Ecto neural progenitor cell (in vitro differentiated cells): ENCODE data around the gene PSMD6.
A peak's percentile ranks its signal among the peaks of the same experiment; 100 is the strongest.

Experiments used
- DNase-seq: peaks from one replicate; pipeline ENCODE4 v3.0.0-alpha.2; 2018; ENCODE audit warnings: low spot score

Gene PSMD6

GRCh38 chr3:64046592-64046991 is 23.3 kb upstream of the PSMD6 start:
- DNase-seq: no peak

DNA sequence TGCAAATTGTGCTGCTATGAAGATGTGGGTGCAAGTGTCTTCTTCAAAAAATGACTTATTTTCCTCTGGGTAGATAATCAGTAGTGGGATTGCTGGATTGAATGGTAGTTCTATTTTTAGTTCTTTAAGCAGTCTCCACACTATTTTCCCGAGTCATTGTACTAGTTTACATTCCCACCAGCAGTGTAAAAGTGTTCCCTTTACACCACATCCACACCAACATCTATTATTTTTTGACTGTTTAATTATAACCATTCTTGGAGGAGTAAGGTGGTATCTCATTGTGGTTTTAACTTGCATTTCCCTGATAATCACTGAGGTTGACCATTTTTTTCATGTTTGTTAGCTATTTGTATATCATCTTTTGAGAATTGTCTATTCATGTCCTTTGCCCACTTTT is 19.7 kb upstream of the PSMD6 start:
- no peak for DNase-seq

DNA sequence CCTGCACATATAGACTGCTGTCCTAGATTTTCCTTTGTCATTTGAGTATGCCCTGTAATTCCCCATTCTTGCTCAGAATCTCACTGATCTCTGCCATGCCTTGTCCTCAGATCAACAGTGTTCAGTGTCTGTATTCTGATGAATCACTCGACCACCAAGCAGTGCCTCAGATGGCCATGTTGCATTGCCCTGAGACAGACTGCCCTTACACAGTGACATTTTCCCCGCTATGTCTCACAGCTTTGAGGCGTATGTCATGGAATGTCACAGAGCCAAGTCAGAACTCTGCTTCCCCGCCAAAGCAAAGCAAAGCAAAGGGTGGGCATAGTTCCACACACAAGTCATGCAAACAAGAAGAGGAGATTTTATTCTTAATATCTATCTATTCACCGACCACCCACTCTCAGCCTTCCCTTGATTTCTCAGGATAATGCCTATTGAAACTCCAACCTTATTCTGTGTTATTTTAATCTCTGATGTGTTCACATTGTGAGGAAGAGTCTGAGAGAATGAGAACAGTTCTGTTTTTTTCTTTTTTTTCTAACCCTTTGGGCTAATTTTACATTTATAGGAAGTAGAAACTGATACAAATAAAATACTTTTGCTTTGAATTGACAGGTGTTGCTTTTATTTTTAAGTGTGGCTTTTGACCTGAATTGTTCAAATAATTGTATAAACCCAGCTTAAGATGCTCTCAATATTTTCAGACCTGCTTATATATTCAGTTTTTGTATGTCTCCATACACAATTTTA is 16.9 kb upstream of the PSMD6 start:
- no peak for DNase-seq

DNA sequence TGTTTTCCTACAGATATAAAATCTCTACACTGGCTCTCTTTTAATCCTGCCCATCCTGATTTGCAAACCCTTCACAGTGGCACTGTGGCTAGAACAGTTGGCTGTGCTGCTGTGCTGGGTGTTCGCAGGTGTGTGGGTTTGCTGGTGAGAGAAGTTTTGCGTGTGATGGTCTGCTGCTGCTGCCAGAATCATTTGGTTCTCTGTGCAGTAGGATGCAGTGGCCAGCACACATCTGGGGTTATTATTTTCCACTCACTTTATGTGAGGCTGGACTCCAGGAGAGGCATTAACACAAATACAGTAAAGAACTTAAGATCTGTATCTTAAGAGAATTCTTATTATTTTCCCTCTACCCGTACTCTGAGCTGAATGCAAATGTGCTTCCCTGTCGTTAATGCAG is 16.0 kb upstream of the PSMD6 start:
- DNase-seq: no peak

- no peak for DNase-seq
Observed at GRCh38 chr3:64038253-64038767, 15.0 kb upstream of the PSMD6 start.

GRCh38 chr3:64037084-64037483 is 13.8 kb upstream of the PSMD6 start:
- no peak for DNase-seq

GRCh38 chr3:64033069-64033468 is 9.8 kb upstream of the PSMD6 start:
- DNase-seq: no peak

GRCh38 chr3:64031540-64032508 is 8.5 kb upstream of the PSMD6 start:
- DNase-seq: no peak

DNA sequence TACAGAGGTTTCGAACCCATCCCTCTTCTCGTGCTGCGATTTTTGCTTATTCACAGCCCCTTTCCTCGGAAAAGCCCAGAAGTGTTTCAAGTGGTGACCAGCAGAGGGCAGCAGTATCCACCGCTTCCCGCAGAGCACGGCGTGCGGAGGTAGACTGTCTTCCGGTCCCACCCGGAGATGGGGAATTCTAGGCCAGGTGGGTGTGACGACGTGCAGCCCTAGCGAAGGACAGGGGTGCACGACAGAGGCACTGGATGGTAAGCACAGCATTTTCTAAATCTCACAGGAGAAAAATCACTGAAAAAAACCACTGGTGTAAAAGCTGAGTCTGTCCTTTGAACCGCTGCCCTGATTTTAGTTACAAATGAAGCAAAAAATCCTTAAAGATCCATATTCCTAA is 7.4 kb upstream of the PSMD6 start:
- peak; percentile 85 for DNase-seq

- DNase-seq: no peak
Observed at GRCh38 chr3:64029287-64029686, 6.0 kb upstream of the PSMD6 start.

DNA sequence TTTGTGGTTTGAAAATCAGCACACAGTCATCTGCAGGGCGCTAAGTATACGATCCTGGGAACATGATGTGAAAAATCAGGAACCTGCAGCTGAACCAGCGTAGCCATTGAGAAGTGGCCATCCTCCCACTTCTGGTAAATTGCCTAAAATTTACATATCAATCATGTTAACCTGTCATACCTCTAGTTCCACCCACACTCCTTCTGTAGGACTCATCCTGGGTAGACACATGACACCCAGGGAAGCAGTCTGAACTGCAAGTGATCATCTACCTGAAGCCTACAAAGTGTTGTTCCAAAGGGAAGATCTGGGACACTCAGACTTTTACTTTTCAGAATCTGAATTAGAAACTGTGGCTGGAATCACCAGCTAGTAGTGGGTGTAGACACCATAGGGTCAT is 5.5 kb upstream of the PSMD6 start:
- no peak for DNase-seq

GRCh38 chr3:64027658-64028057 is 4.4 kb upstream of the PSMD6 start:
- no peak for DNase-seq

DNA sequence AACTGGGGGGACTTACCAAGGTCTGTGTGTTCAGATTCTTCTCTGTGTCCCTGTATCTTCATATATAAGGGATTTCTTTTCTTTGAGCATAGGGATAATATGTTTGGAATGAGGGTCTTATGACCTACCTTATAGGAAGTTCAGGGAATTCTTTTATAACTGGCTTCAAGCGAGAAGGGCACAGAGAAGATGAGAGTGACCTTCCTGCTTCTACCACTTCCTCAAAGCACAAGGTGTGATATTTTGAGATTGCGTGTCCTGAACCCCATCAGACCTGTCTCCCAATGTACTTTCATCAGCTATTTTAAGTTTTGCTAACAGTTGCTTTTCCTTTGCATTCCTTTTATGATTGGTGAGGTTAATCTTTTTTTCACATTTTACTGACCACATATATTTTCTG is 3.1 kb upstream of the PSMD6 start:
- no peak for DNase-seq

DNA sequence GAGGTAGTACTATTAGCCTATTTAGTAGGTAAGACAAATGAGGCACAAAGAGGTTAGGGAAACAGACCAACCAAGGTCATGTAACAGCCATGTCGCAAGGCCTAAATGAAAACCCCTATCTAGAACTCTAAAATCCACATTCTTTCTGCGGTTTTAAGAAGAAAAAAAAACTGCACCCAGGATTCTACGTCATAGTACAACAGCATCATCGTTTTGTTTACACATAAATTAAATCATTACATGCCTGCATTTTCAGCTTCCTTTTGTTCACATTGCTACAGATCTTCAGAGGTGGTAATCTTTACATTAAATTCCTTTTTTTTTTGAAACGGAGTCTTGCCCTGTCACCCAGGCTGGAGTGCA is 548 bp upstream of the PSMD6 start:
- DNase-seq: no peak

GRCh38 chr3:64022451-64023186 is 675 bp downstream of the PSMD6 start:
- no peak for DNase-seq

- no peak for DNase-seq
Observed at GRCh38 chr3:64021922-64022321, 1.4 kb downstream of the PSMD6 start.

DNA sequence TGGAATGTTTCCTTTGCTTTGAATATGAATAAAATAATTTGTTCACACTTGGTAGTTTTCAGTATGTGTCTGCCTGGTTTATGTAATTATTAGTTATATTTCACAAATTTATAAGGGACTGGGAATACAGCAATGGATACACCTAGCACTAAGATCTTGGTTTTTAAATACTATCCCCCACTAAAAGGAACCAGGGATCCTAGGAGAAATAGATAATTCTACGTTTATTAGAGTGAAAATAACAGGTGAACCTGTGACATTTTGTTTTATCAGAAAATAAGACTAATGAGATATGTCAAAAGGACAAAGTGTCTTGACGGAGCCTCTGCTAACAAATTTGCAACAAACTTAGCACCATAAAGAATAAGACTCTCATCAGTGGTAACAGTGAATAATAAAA is 3.4 kb downstream of the PSMD6 start:
- DNase-seq: no peak

GRCh38 chr3:64019271-64019670 is 4.0 kb downstream of the PSMD6 start:
- DNase-seq: no peak

GRCh38 chr3:64016941-64017620 is 6.2 kb downstream of the PSMD6 start:
- no peak for DNase-seq

DNA sequence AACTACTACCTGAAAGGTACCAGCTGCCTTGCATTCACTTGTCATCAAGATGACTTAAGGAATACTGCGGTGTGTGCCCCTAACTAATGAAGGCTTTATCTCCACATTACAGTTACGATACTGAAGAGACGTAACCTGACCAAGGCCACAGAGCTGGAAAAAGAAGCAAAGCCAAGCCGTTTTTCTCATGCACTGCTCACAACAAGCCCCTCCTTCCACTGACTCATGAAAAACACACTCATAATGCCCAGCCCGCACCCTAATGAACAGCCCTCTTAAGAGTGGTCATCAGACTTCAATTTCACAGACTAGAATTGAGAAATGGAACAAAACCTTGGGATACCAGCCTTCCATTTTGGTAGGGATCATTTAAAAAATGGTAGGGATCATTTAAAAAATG is 11.6 kb downstream of the PSMD6 start:
- DNase-seq: no peak

DNA sequence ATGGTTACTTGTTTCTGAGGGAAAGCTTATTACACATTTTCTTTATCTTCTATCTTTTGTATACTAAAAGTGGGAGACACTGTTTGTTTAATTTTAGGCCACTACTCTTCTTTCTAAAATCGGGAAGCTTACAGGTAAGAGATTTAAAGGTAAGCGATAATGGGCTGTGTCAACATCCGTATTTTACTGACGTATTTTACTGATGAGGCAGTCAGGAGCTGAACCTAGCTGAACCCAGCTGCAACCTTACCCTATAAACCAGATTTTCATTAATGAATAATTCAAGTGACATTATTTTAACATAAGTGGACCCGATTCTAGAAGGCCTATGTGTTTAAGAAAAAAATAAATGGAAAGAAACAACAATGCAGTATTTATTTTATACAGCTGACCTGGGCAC is 13.1 kb downstream of the PSMD6 start:
- no peak for DNase-seq

DNA sequence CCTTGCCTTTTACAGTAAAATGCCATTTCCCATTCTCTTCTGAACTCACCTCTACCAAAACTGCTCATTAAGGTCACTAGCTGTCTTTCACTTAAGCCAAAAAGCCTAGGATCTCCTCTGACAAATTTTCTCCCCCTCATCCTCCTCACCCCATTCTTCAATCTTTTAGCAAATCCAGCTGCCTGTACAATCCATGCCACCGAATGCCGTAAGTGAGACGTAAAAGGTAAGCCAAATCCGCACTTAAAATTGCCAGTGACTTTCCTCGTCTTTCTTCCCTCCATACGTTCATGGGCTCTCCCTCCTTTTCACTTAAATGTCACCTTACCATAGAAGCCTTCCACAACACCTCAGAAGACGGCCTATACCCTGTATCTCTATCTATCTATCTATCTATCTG is 13.8 kb downstream of the PSMD6 start:
- no peak for DNase-seq
